GM03348 (cell line): ENCODE data around the gene FAM187B.

Experiments used
- DNase-seq: peaks from one replicate; pipeline ENCODE4 v3.0.0; 2012; ENCODE audit warnings: low spot score

The FAM187B gene

DNA sequence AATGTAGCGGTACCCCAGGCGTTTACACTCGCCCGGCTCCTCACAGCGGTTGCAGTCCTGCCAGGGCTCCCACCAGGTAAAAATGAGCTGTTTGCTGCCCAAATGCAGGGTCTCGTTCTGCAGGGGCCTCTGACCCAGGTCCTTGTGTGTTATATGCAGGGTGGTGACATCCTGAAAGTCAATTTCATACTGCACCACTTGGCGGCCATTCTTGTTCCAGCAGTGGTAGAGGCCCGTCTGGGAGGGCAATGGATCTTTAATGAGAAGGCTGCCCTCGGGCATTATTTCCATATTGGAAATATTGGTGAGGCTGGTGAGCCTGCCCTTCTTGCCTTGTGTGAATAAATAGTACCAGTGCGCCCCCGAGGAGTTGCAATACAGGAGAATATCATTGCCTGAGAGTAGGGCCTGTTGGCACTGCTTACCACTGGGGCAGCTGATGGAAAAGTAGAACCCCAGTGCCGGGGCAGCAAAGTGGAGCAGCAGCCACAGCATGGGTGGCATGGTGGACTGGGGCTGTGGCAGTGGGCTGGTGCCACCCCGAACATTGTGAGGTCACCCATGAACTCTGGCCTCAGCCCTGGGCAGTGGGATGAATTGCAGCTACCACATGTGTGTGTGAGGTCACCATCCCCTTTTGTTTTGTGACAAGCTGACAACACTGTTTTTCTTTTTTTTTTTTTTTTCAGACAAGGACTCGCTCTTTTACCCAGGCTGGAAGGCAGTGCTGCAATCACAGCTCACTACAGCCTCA lies at the start of gene FAM187B:
FAM187B (minus strand) TSS at position 563 of the 754 bp plus-strand sequence; CDS start at position 504, 59 bp downstream.
- no peak for DNase-seq

DNA sequence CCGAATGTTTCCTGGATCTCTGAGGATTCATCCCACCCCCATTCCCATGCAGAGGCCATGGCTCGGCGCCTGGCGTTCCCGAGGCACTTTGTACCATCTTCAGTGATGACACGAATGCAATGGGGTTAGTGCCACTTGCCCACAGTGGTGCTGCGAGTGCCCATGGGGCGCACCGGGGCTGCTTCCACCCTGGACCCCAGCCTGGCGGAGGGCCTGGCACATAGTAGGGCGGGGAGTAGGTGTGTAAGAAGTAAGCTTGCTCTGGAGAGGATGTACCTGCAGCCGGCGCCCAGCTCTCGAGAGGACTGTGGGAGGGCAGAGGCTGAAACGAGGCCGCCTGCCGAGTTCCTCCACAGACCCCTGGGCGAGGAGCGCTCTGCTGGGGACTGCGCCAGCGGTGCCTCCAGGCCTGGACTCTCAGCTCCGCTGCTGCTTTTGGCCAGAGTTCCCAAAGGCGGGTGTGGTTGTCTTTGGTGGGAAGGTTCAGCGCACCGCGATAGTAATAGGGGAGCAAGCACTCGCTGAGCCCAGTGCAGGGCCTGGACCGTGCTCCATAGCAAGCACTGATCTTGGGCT lies 48.3 kb upstream of the FAM187B start:
- no peak for DNase-seq

DNA sequence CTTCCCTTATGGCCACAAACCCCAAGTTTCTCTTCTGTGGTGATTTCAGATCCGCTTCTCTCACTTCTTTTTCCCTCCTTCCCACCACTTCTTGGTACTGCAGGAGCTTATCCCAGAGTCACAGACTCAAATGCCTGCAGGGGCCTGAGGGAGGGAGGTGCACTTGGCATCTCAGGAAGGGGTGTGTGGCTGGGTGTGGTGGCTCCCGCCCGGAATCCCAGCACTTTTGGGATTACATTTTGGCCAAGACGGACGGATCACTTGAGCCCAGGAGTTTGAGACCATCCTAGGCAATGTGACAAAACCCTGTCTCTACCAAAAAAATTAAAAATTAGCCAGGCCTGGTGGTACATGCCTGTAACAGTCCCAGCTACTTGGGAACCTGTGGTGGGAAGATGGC lies 45.8 kb upstream of the FAM187B start:
- DNase-seq: no peak

DNA sequence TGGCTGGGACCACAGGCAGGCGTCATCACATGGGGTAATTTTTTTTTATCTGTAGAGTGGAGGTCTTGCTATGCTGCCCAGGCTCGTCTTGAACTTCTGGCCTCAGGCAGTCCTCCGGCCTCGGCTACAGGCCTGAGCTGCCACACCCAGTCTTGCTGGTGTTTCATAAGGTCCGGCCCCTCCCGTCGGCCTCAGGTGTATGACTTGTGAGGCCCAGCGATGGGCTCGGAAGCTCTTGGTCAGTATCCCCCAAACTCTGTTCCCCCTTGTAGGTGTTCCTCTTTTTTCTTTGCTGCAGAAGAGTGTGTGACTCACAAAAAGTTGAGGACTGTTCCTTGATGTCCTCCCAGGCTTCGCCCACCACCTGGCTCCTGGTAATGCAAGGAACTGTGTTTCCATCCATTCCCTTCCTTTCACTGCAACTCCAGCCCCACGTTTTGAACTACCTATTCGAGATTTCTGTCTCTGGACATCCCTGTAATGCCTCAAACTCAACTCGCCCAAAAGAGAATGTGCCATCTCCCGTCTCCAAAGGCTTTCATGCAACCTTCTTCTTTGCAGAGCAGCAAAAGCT lies 45.2 kb upstream of the FAM187B start:
- DNase-seq: no peak

DNA sequence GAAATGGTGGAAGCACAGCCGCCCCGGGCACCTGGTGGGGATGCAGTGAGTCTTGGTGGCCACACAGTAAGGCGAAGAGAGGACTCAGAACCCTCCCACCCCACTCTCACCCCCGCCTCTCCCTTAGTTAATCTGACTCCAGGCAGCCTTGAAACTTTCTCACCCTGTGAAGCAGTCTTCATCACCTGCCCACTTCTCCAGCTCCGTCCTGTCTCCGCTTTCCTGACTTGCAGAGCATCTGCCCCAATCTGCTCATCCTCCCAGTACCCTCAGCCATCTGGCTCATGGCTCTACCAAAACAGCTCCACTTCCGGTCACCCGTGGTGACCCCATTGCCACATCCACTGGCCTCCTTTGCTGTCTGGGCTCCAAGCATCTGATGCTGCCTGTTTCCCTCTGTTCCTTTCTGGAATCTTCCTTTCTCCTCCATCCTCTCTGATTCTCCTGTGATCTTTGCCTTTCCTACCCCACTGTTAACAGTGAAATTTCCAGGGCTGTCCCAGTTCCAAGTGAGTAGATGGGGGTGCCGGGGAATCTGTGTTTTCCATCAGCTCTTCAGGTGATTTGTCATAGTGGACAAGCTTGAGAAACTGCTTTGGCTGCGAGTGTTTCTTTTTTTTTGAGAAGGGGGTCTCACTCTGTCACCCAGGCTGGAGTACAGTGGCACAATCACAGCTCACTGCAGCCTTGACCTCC lies 44.6 kb upstream of the FAM187B start:
- no peak for DNase-seq

DNA sequence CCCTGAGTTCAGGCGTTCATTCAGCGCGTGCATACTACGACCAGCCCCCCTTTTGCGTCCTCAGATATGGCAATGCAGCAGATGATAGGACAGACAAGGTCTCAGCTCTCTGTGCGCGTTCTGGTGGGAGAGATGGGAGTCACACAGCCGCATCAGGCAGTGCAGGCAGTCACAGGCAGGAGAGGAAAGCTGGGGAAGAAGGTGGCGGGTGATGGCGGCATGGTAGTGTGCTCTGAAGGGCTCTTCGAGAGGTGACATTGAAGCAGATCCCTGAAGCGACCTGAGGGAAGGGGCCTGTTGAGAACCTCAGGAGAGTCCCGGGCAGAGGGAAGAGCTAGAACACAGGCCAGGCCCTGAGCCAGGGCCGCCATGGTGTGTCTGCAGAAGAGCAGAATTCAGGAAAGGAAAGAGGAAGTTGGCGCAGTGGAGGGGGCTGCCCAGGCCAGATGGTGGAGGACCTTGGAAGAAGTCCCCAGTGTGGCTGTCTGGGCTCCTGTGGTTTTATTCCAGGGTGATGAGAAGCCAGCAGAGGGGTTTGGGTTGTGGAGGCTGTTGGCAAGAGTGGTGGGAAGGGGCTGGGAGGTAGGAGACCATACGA lies 43.7 kb upstream of the FAM187B start:
- no peak for DNase-seq

DNA sequence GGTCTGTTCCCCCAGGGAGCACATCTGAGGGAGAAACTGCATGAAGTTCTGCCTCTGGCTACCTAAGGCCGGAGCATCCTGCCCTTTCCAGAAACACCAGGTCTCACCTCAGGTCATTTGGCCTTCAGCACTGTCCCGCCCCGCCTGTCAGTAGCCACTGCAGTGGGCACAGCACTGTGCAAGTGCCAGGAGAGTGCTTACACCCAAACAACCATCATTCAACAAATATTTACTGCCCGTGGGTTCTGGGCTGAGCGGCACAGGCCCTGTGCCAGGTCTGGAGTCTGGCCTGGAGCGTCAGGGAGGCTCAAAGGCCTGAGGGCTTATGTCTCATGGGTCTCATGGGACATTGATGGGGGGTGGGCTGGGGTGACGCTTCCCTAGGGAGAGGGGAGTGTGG lies 43.0 kb upstream of the FAM187B start:
- DNase-seq: no peak

DNA sequence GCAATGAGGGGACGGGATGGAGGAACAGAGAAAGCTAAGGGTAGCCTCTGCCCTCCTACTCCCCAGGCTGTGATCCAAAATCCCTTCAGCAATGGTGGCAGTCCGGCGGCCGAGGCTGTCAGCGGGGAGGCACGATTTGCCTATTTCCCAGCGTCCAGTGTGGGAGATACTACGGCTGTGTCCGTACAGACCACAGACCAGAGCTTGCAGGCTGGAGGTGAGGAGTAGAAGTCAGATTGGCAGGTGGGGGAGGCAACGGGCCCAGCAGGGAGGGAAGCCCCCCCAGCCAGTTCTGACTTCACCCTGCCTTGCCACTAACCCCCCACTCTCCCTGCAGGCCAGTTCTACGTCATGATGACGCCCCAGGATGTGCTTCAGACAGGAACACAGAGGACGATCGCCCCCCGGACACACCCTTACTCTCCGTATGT lies 41.9 kb upstream of the FAM187B start:
- no peak for DNase-seq

DNA sequence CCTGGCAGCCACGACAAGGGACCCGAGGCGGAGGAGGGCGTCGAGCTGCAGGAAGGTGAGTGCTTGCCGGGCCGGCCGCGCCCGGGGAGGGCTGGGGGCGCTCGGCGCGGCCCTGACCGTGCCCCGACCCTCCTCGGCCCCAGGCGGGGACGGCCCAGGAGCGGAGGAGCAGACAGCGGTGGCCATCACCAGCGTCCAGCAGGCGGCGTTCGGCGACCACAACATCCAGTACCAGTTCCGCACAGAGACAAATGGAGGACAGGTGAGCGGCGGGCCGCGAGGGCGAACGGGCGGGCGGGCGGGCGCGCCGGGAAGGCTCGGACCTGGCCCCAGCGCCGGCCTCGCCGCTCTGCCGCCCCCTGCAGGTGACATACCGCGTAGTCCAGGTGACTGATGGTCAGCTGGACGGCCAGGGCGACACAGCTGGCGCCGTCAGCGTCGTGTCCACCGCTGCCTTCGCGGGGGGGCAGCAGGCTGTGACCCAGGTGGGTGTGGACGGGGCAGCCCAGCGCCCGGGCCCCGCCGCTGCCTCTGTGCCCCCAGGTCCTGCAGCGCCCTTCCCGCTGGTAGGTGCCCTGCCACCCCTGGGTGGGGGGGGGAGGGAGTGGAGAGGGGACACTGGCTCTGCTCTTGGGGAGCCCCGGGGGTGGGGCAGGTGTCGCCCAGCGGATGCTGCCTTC lies 41.0 kb upstream of the FAM187B start:
- peak; percentile 86 for DNase-seq

DNA sequence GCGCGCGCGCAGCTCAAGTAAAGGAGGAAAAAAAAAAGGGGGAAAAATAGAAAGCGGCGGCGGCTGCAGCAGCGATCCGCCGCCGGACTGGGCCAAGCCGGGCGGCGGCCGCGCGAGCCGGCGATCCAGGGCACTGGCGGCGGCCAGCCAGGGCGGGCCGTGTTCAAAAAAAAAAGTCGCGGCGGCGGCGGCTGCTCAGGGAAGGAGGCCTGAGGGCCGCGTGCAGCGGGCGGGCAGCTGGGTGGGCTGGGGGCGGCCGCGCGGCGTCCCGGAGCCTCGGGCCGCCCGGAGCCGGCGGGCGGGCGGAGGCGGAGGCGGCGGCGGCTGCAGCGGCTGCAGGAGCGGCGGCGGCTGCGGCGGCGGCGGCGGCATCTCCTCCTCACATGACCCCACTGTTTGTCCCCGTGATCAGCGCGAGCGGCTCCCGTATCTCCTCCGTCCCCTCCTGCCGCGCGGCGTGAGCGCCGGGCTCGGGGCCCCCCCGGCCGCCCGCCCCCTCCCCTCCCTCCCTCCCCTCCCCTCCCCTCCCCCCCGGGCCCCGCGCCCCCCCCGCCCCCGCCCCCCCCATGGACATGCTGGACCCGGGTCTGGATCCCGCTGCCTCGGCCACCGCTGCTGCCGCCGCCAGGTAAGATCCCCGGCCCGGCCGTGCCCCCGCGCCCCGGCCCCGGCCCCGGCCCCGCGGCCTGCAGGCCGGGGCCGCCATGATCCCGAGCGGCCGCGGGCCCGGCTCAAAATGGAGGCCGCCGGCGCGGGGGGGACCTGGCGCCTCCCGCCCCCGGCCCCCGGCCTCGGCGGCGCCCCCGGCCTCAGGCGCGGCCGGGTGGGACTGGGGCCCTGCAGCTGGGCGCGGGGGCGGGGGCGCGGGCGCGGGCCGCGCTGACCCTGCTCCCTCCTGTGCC lies 40.2 kb upstream of the FAM187B start, which contains the start of gene USF2:
USF2 (plus strand) TSS at position 427 of the 902 bp plus-strand sequence; CDS start at position 567, 140 bp downstream.
- peak; percentile 86 for DNase-seq

DNA sequence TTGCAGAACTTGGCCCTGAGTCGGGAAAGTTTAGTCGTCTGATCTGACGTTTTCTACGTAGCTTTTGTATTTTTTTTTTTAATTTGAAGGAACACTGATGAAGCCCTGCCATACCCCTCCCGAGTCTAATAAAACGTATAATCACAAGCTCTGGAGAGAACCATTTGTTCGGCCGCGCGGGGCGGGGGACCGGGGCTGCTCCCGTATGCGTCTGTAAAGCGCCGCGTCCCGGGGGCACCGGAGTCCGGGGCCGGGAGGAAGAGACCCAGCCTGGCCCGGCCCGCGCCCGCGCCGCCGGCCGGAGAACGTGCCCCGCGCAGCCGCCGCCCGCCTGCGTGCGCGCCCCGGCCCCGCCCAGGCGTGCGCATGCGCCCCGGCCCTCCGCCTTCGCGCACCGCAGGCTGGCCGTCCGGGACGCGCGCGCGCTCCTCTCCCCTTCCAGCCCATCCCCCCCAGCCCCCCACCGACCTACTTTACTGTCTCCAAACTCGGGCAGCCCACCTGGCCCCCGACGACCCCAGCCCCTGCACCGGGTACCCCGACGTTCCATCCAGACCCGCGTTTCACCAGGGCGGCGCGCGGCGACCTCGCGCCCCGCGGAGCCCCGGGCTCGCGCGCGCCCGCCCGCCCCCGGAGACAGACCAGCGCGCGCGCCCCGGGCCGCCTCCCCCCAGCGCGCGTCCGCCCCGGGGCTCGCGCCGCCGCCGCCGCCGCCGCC lies 39.4 kb upstream of the FAM187B start:
- DNase-seq: peak; percentile 100

DNA sequence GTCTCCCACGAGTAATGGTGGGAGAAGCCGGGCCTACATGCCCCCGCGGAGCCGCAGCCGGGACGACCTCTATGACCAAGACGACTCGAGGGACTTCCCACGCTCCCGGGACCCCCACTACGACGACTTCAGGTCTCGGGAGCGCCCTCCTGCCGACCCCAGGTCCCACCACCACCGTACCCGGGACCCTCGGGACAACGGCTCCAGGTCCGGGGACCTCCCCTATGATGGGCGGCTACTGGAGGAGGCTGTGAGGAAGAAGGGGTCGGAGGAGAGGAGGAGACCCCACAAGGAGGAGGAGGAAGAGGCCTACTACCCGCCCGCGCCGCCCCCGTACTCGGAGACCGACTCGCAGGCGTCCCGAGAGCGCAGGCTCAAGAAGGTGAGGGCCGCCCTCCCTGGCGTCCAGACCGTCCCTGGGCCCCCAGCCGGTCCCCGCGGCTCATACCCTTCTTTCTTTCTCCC lies 38.8 kb upstream of the FAM187B start:
- DNase-seq: peak; percentile 69

DNA sequence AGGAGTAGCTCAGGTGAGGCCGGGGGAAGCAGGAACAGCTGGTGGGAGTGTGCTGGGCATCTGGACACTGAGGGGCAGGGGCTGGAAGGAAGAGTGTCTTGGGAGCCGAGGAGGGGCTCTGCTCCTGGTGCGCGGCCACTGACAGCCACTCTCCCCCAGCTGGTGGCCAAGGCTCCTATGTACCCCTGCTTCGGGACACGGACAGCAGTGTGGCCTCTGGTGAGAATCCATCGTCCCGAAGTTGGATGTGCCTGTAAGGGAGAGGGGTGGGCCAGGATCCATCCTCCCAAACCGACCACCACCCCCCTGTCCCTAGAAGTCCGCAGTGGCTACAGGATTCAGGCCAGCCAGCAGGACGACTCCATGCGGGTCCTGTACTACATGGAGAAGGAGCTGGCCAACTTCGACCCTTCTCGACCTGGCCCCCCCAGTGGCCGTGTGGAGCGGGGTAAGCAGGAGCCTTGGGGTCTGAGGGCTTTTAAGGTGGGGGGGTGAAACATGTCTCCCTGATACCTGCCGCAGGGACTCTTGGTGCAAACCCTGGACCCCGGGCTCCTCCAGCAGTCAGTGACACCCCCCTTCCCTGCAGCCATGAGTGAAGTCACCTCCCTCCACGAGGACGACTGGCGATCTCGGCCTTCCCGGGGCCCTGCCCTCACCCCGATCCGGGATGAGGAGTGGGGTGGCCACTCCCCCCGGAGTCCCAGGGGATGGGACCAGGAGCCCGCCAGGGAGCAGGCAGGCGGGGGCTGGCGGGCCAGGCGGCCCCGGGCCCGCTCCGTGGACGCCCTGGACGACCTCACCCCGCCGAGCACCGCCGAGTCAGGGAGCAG lies 38.2 kb upstream of the FAM187B start:
- DNase-seq: peak; percentile 67

DNA sequence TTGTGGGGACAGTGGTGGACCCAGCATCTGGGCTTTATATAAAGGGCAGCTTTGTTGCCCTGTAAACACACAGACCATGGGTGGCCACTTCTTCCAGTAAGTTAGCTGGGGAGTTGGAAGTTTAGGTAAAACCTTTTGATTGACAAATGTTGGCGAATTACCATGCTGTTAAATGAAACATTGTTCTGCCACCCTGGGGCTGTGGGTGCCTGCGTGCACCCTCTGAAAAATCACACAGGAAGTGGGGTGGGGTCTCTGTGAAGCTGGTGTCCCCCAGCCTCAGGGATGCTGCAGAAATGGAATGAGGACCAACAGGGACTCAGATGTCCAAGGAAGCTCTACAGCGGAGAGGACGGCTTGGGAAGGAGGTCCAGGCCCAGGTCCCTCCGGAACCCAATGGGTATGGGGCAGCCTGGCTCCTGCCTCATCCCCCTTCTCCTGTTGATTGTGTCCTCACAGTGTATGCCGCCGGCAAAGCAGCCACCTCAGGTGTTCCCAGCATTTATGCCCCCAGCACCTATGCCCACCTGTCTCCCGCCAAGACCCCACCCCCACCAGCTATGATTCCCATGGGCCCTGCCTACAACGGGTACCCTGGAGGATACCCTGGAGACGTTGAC lies 37.5 kb upstream of the FAM187B start:
- DNase-seq: no peak

DNA sequence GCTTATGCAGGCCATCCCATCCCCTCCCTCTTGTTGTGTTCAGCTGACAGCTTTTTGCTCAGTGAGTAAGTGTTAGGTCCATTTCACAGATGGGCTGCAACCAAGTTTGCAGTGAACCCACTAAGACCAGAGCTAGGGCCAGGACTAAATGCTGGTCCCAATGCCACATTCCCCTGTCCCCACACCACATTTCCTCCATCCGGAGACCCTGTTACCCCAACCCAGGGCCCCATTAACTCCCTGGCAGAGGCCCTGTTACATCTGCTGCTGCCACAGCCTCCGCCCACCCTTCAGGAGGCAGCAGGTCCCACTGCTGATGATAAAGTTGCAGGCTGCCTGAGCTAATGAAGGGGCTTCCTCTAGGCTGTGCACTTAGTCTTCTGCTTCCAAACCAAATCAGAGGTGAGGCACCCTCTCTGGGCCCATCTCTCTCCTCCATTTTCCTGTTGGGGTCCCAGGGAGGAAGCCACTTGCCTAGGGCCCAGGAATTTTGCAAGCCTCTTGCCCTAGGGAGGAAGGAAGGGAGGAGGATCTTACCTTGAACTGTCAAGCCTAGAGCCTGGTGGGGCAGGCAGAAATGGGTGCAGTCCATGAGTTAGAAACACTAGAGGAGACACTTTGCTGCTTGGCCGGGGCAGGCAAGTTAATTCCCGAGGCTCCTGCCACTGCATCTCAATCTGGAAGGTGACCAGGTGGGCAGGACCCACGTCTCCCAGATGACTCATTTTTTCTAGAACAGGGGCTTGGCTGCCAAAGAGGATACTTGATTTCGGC lies 36.8 kb upstream of the FAM187B start:
- DNase-seq: no peak

DNA sequence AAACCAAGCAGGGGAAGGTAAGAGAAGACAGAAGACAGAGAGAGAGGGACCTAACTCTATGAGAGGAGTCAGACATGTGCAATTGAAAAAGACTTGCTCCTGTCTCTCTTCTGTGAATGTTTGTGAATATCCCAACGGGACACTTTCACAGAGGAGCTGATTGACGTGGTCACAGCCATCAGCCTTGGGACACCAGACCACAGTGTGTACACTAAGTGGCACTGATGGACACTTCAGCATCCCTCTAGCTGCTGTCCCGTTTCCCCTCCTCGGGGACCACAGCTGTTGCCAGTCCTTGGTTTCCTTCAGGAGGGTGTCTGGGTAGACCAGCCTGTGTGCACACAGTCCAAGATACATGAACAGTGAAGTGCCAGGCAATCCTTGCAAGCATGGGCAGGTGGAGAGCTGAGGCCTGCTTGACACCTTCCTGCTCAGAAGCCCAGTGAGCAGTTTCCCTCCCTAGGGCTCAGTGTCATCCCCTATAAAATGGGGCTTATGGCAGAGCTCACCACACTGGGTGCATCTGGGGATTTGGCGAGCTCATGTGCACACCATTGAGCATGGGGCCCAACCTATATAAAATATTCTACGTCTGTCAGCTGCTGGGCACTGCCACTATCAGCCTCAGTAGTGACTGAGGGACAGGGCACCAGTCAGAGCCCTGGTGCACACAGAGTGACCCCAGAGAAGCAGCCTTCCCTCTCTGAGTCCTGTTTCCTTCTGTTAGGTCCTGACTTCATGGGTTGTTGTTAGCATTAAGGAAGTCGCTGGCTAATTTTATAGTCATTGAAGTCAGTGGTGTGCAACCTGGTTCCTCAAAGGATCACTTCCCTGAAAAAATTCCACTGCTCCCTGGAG lies 36.0 kb upstream of the FAM187B start:
- peak; percentile 6 for DNase-seq
